HG02973 (cell line): Measurements from ENCODE around the gene CLPSL2.

Experiments
- ATAC-seq: cut with Tn5 transposase; IDR thresholded peaks from one replicate; pipeline ENCODE4 v1.9.1; 2021; ENCODE audit warnings: moderate library complexity; ENCODE audit not compliant: unreplicated experiment

CLPSL2 gene

GRCh38 chr6:35745509-35745908, 30.9 kb upstream of the CLPSL2 start:
- ATAC-seq, result no peak

- no peak for ATAC-seq
Observed at GRCh38 chr6:35746516-35746915, 29.9 kb upstream of the CLPSL2 start.

- ATAC-seq, result no peak
Observed at GRCh38 chr6:35747877-35748276, 28.5 kb upstream of the CLPSL2 start.

- ATAC-seq, result no peak
Observed at GRCh38 chr6:35750557-35750956, 25.8 kb upstream of the CLPSL2 start.

GRCh38 chr6:35751594-35751993, 24.8 kb upstream of the CLPSL2 start:
- ATAC-seq, result no peak

GRCh38 chr6:35752330-35752729, 24.1 kb upstream of the CLPSL2 start:
- no peak for ATAC-seq

- no peak for ATAC-seq
Observed at GRCh38 chr6:35754452-35755277, 21.7 kb upstream of the CLPSL2 start.

GRCh38 chr6:35755278-35755924, 21.0 kb upstream of the CLPSL2 start:
- ATAC-seq, result no peak

GRCh38 chr6:35757456-35758123, 18.8 kb upstream of the CLPSL2 start:
- no peak for ATAC-seq

GRCh38 chr6:35759426-35759825, 17.0 kb upstream of the CLPSL2 start:
- ATAC-seq, result no peak

GRCh38 chr6:35765739-35766138, 10.7 kb upstream of the CLPSL2 start:
- ATAC-seq, result no peak

GRCh38 chr6:35769211-35769610, 7.2 kb upstream of the CLPSL2 start:
- ATAC-seq, result no peak

- no peak for ATAC-seq
Observed at GRCh38 chr6:35771343-35771627, 5.1 kb upstream of the CLPSL2 start.

GRCh38 chr6:35774116-35774794, 2.1 kb upstream of the CLPSL2 start:
- no peak for ATAC-seq

- ATAC-seq, result no peak
Observed at GRCh38 chr6:35775031-35775430, 1.4 kb upstream of the CLPSL2 start.

GRCh38 chr6:35777356-35778102, 1.1 kb downstream of the CLPSL2 start:
- no peak for ATAC-seq

GRCh38 chr6:35778437-35778836, 2.0 kb downstream of the CLPSL2 start:
- ATAC-seq, result no peak

- ATAC-seq, result no peak
Observed at GRCh38 chr6:35780719-35781118, 4.3 kb downstream of the CLPSL2 start, which contains the start of gene CLPSL1. TSS of gene CLPSL1 (plus strand) at chr6:35781019. CDS start at chr6:35781111, 92 bp downstream.

GRCh38 chr6:35781290-35781689, 4.9 kb downstream of the CLPSL2 start:
- no peak for ATAC-seq

- no peak for ATAC-seq
Observed at GRCh38 chr6:35782424-35782823, 6.0 kb downstream of the CLPSL2 start.

- no peak for ATAC-seq
Observed at GRCh38 chr6:35784200-35784599, 7.8 kb downstream of the CLPSL2 start.
